ENCODE data around the gene BATF3. TPM values are rescaled to one million over a fixed set of nuclear protein-coding genes. Genes with fewer than 3 reads are reported as not detected.
"Not testable (repeated sequence)": the region's sequence is repeated elsewhere in the genome, so short reads cannot be mapped to it uniquely, and the experiment has no call there.

The BATF3 gene
- 100 to 1,000 TPM in 1 of 2 donors, 10 to 100 TPM in 1; 46.6 to 137 TPM for total RNA-seq

DNA sequence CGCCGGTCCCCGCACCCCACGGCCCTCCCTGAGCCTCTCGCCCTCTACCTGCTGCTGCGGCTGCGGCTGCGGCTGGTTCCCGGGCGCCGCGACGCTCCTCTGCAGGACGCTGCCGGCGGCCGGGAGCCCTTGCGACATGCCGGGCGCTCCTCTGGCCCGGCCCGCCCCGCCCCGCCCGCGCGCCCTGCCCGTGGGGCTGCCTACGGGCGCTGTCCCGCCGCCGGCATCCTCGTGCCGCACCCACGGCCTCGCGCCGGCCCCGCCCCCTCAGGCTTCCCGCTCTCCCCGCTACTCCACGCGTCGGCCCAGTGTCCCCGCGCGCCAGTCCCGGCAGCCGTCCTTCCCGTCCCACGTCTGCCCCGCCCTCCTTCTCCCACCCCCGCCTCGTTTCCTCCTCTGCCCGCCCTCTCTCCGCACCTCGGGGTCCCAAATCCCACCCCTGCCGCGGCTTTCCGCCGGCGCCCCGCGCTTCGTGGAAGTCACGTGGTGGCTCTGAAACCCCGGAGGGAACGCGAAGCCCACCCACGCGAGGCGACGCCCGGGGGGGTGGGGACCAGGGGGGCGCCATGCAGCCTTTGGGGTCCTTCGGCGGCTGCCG, at the start of gene BATF3:
TSS of gene BATF3 (minus strand) at position 216 of the 598 bp plus-strand sequence. CDS start at position 138, 78 bp downstream.
- H3K36me3 Mint-ChIP-seq, result peaks cover 24% of the 10 kb centered on the region
- H3K27ac Mint-ChIP-seq, result peak within 1 kb of the TSS; percentile 45 to 81
- DNase-seq (ENCODE audit: low spot score), result peak; percentile 79
- peak within 1 kb of the TSS; percentile 83 for H3K4me3 Mint-ChIP-seq
- H3K27me3 Mint-ChIP-seq, result peaks cover 26 to 38% of the 10 kb centered on the region in 2 donors
- H3K9me3 Mint-ChIP-seq, result no peaks in the 10 kb centered on the region
- peaks cover 39 to 67% of the 10 kb centered on the region in 2 donors for H3K4me1 Mint-ChIP-seq (ENCODE audit: low read depth in 2 of 2)
- peak; percentile 70 to 84 for ATAC-seq

GRCh38 chr1:212746546-212746945, 46.9 kb upstream of the BATF3 start:
- Mint-ChIP-seq H3K9me3 (no peaks in the 10 kb centered on the region), H3K4me1 (ENCODE audit: low read depth in 2 of 2) (peaks cover 13 to 25% of the 10 kb centered on the region in 2 donors), H3K36me3 (peaks cover 10% of the 10 kb centered on the region), H3K27me3 (no peaks in the 10 kb centered on the region), H3K4me3 (no peak overlapping the region), H3K27ac (no peak overlapping the region)
- DNase-seq (ENCODE audit: low spot score), result no peak
- no peak for ATAC-seq

GRCh38 chr1:212745303-212745702, 45.7 kb upstream of the BATF3 start:
- no peak overlapping the region for H3K4me3 Mint-ChIP-seq
- no peak for ATAC-seq
- H3K27me3 Mint-ChIP-seq, result no peaks in the 10 kb centered on the region
- H3K36me3 Mint-ChIP-seq, result peaks cover 15% of the 10 kb centered on the region
- peaks cover 16 to 32% of the 10 kb centered on the region in 2 donors for H3K4me1 Mint-ChIP-seq (ENCODE audit: low read depth in 2 of 2)
- H3K9me3 Mint-ChIP-seq, result no peaks in the 10 kb centered on the region
- DNase-seq (ENCODE audit: low spot score), result no peak
- H3K27ac Mint-ChIP-seq, result no peak overlapping the region

DNA sequence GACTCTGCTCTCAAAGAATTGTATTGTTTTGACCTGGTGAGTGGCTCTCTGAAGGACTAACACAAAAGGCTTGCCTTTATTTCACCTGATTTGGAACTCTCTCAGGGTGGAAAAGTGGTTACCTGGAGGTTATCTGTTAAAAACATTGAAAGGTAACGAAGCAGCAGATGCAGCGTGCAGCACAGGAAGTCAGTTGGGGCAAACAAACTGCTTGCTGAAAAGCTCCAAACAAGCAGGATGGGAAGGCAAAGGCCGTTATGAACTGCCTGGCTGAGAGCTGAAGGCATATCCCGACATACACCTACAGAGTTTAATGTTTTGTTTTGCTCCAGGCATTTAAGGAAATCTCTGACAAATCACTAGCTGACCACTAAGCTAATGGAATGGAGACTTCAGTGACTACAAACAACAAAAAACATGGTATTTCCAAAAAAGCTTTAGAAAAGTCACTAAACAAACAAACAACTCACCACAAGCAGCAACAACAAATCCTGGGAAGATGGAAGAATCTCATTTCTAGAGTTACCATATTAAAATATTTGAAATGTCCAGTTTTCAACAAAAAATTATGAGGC, 44.3 kb upstream of the BATF3 start:
- Mint-ChIP-seq H3K27ac (no peak overlapping the region), H3K4me3 (no peak overlapping the region), H3K27me3 (no peaks in the 10 kb centered on the region), H3K4me1 (ENCODE audit: low read depth in 2 of 2) (peaks cover 16 to 30% of the 10 kb centered on the region in 2 donors), H3K36me3 (peaks cover 15% of the 10 kb centered on the region), H3K9me3 (no peaks in the 10 kb centered on the region)
- ATAC-seq, result no peak
- no peak for DNase-seq (ENCODE audit: low spot score)

DNA sequence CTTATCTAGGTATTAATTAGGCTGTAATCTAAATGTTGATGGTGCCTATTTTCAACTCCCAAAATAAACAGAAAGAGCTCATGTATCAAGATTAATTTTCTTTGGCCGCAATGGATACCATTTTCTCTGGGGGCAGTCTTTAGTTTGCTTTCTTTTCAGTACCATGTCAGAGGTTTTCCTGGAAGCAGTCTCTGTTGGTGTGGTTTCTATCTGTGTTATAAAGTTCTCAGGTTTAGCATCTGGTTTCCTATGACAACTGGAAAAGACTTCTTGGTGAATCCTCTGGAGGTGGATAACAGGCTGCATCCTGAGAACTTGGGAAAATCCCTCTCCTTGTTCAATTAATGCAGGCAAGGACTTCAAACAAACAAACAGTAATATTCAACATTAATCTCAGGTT, 38.7 kb upstream of the BATF3 start:
- Mint-ChIP-seq H3K27ac (peak overlapping the region; percentile 83 to 87), H3K27me3 (no peaks in the 10 kb centered on the region), H3K9me3 (no peaks in the 10 kb centered on the region), H3K4me3 (peak overlapping the region; percentile 79), H3K4me1 (ENCODE audit: low read depth in 2 of 2) (peaks cover 19 to 35% of the 10 kb centered on the region in 2 donors), H3K36me3 (peaks cover 18% of the 10 kb centered on the region)
- peak; percentile 84 to 88 for ATAC-seq
- no peak for DNase-seq (ENCODE audit: low spot score)

DNA sequence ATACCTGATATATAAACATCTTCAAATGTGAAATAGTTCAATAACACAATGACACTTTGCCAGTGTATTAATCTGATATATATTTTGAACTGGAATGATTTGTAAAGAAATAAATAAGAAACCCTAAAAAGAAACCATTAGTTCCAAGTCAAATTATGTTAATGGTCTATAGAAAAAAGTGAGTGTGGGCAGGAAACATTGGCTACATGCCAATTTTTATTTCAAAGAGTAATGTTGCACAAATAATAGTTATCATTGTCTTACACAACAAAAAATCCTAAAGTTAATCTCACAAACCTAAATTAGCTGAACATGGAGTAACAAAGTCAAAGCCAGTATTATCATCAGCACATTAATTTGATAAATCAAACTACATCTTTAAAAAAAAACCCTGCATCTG, 37.9 kb upstream of the BATF3 start:
- Mint-ChIP-seq H3K36me3 (peaks cover 21% of the 10 kb centered on the region), H3K27ac (peak overlapping the region; percentile 83 to 87), H3K9me3 (no peaks in the 10 kb centered on the region), H3K4me1 (ENCODE audit: low read depth in 2 of 2) (peaks cover 20 to 35% of the 10 kb centered on the region in 2 donors), H3K4me3 (peak overlapping the region; percentile 79), H3K27me3 (no peaks in the 10 kb centered on the region)
- no peak for ATAC-seq
- no peak for DNase-seq (ENCODE audit: low spot score)

GRCh38 chr1:212733109-212733508, 33.5 kb upstream of the BATF3 start:
- Mint-ChIP-seq H3K4me3 (no peak overlapping the region), H3K36me3 (peaks cover 13% of the 10 kb centered on the region)

DNA sequence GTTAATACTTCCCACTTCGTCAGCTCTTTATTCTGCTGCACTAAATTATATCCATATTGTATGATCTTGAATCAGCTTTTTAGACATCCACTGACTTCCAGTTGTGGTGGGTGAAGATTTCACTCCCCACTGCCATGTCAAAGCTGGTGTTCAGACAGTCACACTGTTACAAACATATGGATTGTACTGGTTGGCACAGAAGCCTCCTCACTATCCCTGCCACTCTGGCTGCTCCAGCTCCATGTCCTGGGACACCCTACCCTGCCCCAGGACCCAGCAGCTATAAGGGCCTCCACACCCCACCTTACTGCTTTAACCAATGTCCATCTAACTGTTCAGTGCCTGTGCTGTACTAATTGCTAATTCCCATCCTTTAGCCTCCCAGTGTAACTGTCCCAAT, 32.0 kb upstream of the BATF3 start:
- peak overlapping the region; percentile 39 to 41 for H3K27ac Mint-ChIP-seq
- H3K4me3 Mint-ChIP-seq, result peak overlapping the region; percentile 28
- DNase-seq (ENCODE audit: low spot score) (no peak), ATAC-seq (no peak)
- peaks cover 13% of the 10 kb centered on the region for H3K36me3 Mint-ChIP-seq
- no peaks in the 10 kb centered on the region for H3K9me3 Mint-ChIP-seq
- no peaks in the 10 kb centered on the region for H3K27me3 Mint-ChIP-seq
- peaks cover 19 to 38% of the 10 kb centered on the region in 2 donors for H3K4me1 Mint-ChIP-seq (ENCODE audit: low read depth in 2 of 2)

More at GRCh38 chr1:212733109-212733508, 33.5 kb upstream of the BATF3 start:
- DNase-seq (ENCODE audit: low spot score) (no peak), ATAC-seq (no peak)
- Mint-ChIP-seq H3K27me3 (no peaks in the 10 kb centered on the region), H3K27ac (no peak overlapping the region), H3K4me1 (ENCODE audit: low read depth in 2 of 2) (peaks cover 11 to 33% of the 10 kb centered on the region in 2 donors), H3K9me3 (no peaks in the 10 kb centered on the region)

- ATAC-seq (no peak), DNase-seq (ENCODE audit: low spot score) (no peak)
- peaks cover 9% of the 10 kb centered on the region for H3K36me3 Mint-ChIP-seq
- H3K4me1 Mint-ChIP-seq (ENCODE audit: low read depth in 2 of 2), result peaks cover 27 to 49% of the 10 kb centered on the region in 2 donors
- H3K27me3 Mint-ChIP-seq, result no peaks in the 10 kb centered on the region
- H3K9me3 Mint-ChIP-seq, result no peaks in the 10 kb centered on the region
- H3K27ac Mint-ChIP-seq, result peak overlapping the region; percentile 91 to 92
- H3K4me3 Mint-ChIP-seq, result peak overlapping the region; percentile 60
Observed at GRCh38 chr1:212728606-212729005, 29.0 kb upstream of the BATF3 start.

GRCh38 chr1:212727386-212728181, 27.9 kb upstream of the BATF3 start:
- peak; percentile 67 for DNase-seq (ENCODE audit: low spot score)
- Mint-ChIP-seq H3K4me3 (peak overlapping the region; percentile 59), H3K36me3 (peaks cover 6% of the 10 kb centered on the region)

GRCh38 chr1:212724679-212725078, 25.0 kb upstream of the BATF3 start:
- peaks cover 43 to 69% of the 10 kb centered on the region in 2 donors for H3K4me1 Mint-ChIP-seq (ENCODE audit: low read depth in 2 of 2)
- H3K9me3 Mint-ChIP-seq; ATAC-seq; H3K27ac Mint-ChIP-seq; H3K27me3 Mint-ChIP-seq; H3K36me3 Mint-ChIP-seq; H3K4me3 Mint-ChIP-seq; DNase-seq (ENCODE audit: low spot score): not testable (repeated sequence)

More at GRCh38 chr1:212727386-212728181, 27.9 kb upstream of the BATF3 start:
- Mint-ChIP-seq H3K27ac (peak overlapping the region; percentile 91 to 92), H3K9me3 (no peaks in the 10 kb centered on the region), H3K4me1 (ENCODE audit: low read depth in 2 of 2) (peaks cover 29 to 57% of the 10 kb centered on the region in 2 donors), H3K27me3 (no peaks in the 10 kb centered on the region)
- ATAC-seq, result peak; percentile 89 to 93

- peaks cover 34 to 60% of the 10 kb centered on the region in 2 donors for H3K4me1 Mint-ChIP-seq (ENCODE audit: low read depth in 2 of 2)
- peaks cover 13% of the 10 kb centered on the region for H3K36me3 Mint-ChIP-seq
- H3K4me3 Mint-ChIP-seq, result peak overlapping the region; percentile 78
- peak; percentile 48 to 56 for ATAC-seq
- H3K27ac Mint-ChIP-seq, result peak overlapping the region; percentile 59 to 78
- DNase-seq (ENCODE audit: low spot score), result no peak
- H3K9me3 Mint-ChIP-seq, result no peaks in the 10 kb centered on the region
- H3K27me3 Mint-ChIP-seq, result peaks cover 11 to 14% of the 10 kb centered on the region in 2 donors
Observed at GRCh38 chr1:212722270-212722957, 22.8 kb upstream of the BATF3 start.
